ENCODE results near the gene DSG4.
A peak's percentile ranks its signal among the peaks of the same experiment; 100 is the strongest.

The DSG4 gene

DNA sequence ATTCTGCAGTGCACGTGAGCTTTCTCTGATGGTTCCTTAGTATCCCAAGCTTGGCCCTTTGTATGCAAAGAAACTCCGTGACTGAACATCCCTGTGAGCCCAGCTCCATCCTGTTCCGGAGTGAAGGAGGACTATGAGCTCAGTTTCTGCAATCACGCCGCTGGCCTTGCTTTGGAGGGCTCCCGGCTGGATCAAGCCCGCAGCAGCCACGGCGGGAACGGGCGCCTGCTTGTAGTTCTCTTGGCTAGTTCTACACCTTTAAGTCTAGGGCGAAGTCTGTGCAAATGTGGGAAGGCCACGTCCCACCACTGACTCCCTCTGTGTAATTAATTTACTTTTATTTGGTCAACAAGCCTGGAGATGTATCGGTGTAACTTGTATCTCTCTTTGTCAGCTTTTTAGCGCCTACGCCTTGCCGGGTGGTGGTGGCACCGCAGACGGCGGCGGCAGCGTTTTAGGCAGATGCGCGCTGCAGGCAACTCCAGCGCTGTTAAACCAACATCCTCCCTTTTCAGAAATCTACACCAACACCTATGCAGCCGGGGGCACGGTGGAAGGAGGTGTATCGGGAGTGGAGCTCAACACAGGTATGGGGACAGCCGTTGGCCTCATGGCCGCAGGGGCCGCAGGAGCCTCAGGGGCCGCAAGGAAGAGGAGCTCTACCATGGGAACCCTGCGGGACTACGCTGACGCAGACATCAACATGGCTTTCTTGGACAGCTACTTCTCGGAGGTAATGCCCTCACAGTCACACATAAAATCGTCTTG lies 34.3 kb downstream of the DSG4 start:
- no peak for FAIRE-seq

DNA sequence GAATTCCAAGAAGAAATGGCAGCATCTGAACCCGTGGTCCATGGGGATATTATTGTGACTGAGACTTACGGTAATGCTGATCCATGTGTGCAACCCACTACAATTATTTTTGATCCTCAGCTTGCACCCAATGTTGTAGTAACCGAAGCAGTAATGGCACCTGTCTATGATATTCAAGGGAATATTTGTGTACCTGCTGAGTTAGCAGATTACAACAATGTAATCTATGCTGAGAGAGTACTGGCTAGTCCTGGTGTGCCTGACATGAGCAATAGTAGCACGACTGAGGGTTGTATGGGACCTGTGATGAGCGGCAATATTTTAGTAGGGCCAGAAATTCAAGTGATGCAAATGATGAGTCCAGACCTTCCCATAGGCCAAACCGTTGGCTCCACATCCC lies 36.6 kb downstream of the DSG4 start:
- FAIRE-seq = no peak

DNA sequence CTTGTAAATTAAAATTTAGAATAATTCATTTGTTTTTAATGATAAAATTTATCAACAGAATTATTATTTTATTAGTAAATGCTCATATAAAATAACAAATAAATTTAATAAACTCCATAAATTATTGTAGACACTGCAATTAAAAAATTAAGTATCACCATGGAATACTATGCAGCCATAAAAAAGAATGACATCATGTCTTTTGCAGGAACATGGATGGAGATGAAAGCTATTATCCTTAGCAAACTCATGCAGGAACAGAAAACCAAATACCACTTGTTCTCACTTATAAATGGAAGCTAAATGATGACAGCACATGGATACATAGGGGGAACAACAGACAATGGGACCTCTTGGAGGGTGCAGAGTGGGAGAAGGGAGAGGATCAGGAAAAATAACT lies 41.3 kb downstream of the DSG4 start:
- no peak for FAIRE-seq

DNA sequence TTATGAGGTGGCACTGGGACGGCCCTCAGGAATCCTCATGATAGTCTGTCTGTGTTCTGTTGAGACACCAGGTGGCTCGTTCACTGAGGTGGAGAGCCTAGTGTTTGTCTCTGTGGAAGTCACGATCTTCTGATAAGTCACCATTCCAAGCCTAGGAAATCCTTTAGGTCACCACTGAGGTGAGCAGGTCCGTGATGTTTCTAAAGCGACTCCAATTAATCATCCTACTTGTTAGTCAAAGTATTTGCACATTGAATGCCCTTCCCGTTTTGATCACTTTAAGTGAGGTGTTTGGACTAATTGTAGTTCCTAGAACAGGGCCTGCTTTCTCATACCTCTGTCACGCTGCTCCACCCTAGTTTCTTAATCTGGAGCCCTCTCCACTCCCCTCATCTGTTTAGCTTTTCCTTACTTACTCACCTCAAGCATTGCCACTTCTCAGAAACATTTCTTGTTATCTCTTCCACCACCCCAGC lies 42.9 kb downstream of the DSG4 start:
- no peak for FAIRE-seq

DNA sequence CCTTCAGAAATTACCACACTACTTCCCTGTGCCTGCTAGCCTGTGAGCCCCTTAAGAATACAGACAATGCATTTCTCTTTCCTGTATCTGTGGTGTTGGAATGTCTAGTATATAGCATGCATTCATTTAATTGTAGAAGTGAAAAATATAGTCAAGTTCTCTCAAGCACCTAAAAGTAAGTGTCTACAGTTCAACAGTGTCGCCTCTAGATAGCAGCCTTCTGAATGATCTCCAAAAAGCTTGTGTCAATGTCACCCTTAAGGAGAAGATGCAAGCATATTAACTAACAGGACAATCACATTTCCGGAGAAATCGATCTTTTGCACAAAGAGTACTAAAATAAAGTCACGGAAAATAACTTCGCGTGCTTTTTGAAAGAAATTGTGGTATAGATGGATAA lies 43.5 kb downstream of the DSG4 start:
- FAIRE-seq = no peak

DNA sequence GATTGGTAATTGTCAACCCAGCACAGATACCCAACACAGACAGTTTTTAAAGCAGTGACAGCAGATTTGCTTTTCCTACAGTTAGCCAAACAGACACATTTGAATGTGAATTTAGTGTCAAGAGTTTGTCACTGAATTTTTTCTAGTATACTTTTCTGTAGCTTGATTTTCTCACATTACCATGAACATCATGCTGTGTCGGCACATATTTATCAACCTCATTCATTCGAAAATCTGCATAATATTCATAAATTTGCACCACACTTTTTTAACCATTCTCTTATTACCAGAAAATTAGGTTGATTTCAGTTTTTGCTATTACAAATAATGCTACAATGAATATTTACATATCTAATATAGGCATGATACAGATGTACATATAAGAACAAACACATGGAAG lies 43.9 kb downstream of the DSG4 start:
- no peak for FAIRE-seq

DNA sequence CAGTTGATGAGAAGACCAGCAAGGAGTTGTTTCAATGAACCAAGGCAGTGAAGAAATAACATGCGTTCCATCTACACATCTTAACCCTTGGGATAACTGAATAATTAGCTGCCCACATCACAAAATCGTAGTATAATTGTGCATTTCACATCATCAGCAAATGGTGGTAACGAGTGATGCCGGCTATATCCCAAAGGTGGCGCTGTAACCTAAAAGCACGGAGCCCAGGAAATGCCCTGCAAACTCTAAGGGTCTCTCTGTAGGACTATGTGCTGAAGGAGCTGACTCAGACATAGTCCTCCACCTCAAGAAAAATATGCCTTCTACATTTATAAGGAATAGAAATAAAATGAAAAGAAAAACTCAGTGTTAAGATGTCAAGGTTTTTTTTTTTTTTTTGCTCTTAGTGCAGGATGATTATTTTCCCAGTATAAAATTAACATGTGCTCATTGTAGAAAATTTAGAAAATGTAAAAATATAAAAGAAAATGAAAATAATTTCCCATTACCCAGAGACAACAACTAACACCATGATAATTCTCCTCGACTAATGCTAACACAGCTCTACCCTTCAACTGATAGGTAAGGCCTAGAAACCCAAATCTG lies 47.9 kb downstream of the DSG4 start:
- peak; percentile 36 for FAIRE-seq

DNA sequence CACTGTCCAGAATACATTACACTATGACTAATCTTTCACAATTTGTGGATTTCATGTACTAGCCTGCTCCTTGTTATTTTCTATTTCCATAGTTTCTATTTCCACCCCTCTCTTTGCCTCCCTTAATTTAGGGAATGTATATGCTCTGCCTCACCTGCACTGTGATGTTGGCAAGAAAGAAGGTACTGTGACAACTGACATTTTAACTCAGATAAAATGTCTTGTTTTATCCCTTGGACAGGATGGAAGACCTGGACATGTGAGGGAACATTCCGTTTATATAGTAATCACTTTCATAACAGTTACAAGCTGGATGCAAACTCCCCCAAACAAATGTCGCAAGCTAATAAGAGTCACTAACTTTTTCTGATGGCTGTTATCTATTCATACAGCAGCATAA lies 49.4 kb downstream of the DSG4 start:
- FAIRE-seq = no peak

DNA sequence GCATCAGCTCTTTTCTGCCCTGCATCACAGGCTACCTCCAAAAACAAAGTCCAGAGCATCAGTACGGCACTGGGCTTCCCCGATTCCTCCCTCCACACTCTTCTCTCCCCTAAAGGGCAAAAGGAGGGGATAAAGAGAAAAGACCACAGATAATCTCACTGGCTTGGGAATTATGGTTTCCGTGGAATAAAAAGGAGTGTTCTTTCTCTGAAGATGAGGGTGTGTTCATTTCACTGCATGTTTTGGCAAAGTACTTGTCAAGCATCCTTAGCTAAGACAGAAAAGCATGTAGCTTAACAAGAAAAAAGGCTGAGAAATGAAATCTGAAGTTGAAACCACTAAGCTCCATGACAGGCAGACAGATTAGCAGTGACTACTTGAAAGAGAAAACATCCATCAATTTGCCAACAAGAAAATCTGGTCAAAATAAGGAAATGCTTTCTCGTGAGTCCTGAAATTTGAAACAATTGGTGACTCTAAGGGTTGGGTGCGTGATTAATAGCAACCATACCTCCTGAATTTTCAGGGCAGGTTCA lies 50.4 kb downstream of the DSG4 start:
- no peak for FAIRE-seq

DNA sequence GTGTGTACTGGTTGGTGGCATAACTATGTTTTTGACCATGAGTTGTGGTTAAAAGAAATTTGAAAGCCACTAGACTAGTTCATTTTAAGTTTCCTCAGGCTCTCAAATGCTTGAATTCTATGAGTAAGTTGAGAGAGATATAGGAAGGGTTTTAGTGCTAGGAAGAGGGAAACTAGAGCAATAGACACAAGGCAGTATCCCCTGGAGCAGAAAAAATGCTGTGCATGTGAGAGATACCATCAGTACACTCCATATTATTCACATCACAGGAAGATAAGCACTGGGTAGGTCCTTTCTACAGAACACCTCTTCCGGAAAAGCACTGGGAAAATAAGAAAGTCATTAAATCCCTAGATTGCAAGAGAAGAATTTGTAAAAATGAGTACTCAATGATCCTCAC lies 51.6 kb downstream of the DSG4 start:
- FAIRE-seq = no peak

DNA sequence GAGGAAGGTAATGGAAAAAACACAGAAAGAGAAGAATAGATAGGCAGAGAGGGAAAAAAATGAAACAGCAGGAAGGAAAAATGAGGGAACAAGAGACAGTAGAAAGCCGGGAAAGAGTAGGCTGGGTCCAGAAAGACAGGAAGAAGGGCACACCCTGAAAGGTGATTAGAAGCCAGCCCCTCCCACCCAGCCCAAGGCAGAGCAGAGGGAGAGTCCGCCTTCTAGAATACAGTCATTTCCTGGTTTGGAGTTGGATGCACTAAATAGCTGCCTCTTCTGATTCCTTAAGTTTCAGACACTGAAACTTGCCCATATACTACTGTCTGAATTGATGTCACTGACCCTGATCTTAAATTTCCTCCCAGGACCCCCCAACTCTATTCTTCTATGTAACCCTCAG lies 53.0 kb downstream of the DSG4 start:
- no peak for FAIRE-seq

DNA sequence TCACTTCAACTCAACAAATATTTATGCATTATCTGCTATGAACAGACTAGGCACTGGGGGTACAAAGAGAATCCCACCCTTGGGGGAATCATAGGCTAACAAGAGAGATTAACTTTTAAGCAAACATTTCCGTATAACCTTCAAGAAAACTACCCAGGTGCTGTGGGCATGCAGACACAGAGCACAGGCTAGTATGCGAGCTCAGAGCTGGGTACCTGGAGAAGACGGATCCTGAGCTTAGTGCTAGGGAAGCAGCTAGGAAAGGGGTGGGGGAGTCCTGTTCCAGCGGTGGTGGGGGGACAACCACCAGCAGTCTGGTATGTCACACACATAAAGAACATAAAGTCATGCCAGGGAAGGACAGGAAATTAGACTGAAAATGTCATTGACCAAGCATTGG lies 53.5 kb downstream of the DSG4 start:
- no peak for FAIRE-seq

DNA sequence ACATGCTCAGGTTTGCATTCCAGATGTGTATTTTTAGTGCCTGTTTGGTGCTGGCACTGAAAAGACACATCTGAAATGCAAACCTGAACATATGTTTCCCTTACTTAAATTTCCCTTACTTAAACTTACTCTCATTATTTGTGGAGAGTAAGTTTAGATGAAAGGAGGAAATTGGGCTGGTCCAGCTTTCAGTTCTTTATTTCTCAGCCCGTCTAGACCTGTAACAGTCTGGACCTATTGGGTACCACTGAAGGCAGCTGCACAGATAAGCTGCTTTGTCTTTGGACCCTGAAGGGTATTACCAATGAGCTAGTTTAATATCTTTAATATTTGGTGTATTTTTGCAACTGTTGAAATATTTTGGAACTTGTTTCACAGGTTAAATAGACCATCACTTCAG lies 54.0 kb downstream of the DSG4 start:
- FAIRE-seq = no peak

DNA sequence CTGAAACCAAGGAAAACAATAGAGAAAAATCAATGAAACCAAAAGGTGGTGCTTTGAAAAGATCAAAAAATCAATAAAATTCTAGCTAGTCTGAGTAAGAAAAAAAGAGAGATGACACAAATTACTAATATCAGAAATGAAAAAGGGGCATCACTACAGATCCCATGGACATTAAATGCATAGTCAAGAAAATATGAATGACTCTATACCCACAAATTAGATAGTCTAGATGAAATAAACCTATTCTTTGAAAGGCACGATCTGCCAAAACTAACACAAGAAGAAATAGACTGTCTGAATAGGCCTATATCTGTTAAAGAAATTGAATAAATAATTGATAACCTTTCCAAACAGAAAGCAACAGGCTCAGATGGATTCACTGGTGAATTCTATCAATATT lies 55.7 kb downstream of the DSG4 start:
- peak; percentile 84 for FAIRE-seq

DNA sequence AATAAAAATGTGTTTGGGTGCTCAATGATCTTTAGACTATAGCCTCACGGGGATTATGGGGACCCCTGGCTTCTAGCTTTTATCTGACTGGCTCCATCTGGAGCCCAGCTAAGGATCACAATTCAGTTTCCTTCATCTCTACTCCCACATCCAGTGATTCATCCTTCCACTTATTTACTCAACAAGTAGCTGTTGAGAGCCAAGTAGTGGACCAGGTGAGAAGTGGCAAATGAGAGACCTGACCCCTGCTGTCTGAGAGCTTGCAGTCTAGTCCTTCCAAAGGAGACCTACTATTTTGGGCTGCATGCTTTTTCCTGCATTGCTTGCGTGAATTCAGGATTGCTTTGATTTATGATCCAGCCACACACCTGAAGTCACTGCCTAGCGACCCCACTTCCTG lies 60.2 kb downstream of the DSG4 start:
- no peak for FAIRE-seq

DNA sequence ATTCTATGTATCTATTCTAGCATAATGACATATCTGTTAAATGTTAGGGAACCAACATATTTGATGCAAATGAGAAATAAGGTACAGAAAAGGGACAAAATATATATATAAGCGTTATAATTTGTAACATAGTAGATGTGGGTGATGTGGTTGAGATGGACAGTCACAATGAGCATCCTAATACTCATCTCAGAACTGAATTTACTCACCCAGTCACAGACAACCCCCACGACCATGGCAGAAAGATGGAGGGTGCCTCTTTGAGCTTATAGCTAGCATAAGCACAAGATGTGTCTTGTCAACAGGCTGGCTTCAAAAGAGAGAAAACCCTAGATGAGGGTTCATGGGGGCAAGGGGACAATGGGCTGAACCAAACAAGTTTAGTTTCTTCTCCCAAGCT lies 61.8 kb downstream of the DSG4 start:
- no peak for FAIRE-seq

DNA sequence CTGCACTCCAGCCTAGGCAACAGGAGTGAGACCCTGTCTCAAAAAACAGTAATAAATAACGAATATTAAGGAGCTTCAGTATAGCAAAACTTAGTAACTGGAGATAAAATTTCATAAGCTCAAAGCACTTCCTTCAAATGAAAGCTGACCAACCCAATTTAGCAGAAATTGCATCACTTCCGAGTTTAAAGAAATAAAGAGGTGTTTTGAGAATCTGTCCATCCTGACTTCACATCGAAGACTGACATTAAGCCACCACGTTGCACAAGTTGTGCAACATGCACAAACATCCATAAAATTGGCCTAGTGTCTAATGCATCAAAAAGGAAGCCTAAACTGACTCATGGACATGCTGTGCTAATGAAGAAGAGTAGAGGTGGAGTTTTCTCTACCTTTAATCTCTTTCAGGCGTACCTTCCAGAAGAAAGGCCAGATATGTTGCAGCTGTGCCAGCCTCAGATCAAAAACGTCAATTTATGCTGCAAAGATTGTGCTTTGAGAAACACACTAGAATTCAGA lies 63.3 kb downstream of the DSG4 start:
- FAIRE-seq = no peak

DNA sequence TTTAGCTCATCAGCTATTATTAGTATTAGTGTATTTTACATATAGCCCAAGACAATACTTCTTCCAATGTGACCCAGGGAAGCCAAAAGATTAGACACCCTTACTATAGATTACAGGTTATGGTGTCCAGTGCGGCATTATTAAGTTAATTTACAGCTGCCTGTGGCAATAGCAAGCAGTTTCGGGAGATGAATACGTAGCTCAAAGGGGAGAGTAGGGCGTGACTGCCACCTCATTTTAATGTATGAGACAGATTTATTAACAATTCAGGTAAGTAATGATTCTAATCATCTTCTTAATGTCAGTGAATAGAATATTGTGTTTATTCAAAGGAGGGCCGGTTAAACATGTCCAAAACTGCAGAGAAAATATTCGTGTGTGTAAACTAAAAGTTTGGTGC lies 64.2 kb downstream of the DSG4 start:
- FAIRE-seq = no peak

DNA sequence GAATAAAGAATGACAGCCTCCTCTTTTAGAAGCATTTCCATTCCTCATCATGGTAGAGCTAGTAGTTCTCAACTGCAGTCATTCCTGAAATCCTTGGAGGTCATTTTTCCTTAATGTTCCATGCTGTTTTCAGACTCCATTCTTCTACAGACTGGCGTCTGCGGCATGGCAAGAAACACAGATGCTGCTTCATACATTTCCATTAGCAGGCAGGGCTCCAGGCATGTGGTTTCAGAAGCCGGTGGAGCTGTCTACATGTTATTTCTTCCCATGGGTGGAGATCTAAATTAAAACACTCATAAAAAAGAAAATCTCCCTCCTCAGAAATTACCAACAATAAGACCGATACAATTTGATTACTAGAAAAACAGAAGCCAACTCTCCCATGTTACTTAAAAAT lies 64.9 kb downstream of the DSG4 start:
- FAIRE-seq = no peak

DNA sequence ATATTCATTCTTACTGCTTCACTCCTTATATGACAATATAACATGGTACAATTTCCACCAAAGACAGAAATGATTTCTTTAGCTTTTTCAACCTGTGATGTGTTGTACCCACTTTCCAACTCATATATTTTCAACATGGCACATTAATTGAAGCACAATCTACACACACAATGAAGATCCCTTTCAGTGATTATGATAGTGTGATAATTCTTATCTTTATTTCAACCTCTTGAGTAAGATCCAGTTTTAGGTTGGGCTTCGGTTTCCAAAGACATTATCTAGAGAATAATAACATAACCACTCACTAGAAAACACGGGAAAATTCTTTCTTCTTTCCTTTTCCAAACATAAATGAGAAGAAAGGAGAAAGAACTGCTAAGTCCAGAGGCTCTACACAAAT lies 67.6 kb downstream of the DSG4 start:
- no peak for FAIRE-seq

DNA sequence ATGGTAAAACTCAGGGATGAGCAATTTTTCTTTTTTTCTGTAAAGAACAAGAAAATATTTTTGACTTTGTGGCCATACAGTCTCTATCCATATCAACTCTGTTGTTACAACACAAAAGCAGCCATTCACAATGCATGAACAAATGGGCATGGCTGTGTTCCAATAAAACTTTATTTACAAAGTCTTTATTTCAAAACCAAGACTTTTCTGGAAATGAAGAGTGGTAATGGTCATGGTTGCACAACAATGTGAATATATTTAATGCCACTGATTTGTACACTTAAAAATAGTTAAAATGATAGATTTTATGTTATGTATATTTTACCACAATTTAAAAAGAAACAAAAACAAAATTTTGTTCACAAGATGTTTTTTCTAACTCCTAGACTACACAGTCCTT lies 69.3 kb downstream of the DSG4 start:
- no peak for FAIRE-seq

DNA sequence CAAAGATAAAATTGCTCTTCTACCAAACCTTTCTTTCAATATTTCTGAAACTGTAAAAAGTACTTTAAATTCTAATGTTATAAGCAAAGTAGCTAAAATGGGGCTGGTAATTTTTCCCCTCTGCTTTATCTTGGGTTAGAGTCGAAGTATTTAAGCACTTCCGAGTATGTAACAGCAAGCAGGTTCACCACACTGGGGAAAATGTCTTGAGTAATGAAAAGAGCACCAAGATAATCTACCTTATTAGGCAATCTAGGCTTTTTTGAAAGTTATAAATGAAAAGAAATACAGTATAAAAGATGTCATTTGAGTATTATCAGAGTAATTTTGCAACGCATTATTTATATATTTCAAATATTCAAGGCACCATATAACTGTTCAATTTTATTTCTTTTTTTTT lies 70.3 kb downstream of the DSG4 start:
- no peak for FAIRE-seq

DNA sequence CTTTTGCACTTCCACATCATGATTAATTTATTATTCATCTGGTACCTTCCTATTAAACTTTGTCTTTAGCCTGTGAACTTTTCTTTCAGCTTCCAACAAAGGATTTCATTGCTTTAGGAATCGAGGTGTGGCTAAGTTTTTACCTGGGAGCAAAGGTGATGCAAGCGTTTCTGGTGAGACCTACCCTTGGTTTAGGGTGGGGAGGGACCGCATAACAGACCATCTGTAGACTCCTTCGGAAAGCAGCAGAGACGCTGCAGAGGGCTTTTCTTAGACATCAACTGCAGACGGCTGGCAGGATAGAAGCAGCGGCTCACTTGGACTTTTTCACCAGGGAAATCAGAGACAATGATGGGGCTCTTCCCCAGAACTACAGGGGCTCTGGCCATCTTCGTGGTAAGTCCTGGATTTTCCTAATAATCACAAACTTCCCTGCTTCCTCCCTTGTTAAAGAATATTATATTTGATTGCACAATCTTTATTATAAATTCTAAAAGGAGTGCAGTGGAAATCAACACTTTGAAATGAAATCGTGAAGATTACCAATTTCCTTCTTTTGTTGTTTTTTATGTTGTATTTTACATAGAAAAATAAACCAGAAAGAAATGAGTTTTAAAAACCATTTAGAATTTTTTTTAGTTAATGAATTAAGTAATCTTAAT lies 71.1 kb downstream of the DSG4 start, which contains the start of gene DSG3:
DSG3 (plus strand) TSS at position 212 of the 662 bp plus-strand sequence; CDS start at position 349, 137 bp downstream.
- FAIRE-seq = no peak

DNA sequence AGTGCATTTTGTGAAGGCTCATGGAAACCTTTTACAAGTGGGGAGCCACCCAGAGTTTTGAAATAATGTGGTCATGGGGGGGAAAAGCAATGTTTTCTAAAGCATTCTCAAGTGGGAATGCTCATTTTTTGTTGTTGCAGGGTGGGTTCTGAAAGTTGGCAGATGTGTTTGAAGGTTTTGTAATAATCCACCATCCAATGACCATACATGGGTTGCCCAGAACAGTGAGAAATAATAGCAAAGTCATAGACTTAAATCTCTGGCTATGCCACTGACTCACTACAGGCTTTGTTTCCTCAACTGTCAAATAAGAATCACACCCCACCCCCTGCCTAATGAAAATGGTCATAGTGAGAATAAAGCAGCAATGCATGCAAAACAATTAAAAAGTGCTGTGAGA lies 73.8 kb downstream of the DSG4 start:
- no peak for FAIRE-seq

Data from islet of Langerhans (tissue), 1 donor.